A549 (cell line): ENCODE data around the gene PRKCE.

ENCODE experiments used
- BHLHE40 ChIP-seq: IDR thresholded peaks from 2 replicates; pipeline ENCODE4 v1.6.1; 2012; ENCODE audit warnings: low read depth, low read length, inconsistent platforms
- EP300 ChIP-seq, 2 experiments: fragments of >200 bp; sonication (Bioruptor Twin); formaldehyde crosslinking; IDR thresholded peaks; 2 replicates in 1 of 2; 3 replicates in 1 of 2; pipeline ENCODE4 v1.6.1; 2016 to 2017
- PHF8 ChIP-seq: fragments of 200-600 bp; sonication (generic); IDR thresholded peaks from 2 replicates; pipeline ENCODE4 v1.6.1; 2016; ENCODE audit warnings: low read depth, mild to moderate bottlenecking, antibody characterized with exemption, moderate library complexity, borderline replicate concordance
- POLR2A ChIP-seq: IDR thresholded peaks from 2 replicates; pipeline ENCODE4 v1.6.1; 2012; ENCODE audit warnings: mild to moderate bottlenecking, low read length
- POLR2AphosphoS2 ChIP-seq: conservative IDR thresholded peaks from 2 replicates; pipeline ENCODE4 v1.6.1; 2012; ENCODE audit warnings: low read length, improper control_type of control experiment, inconsistent platforms
- RAD21 ChIP-seq, 2 experiments: fragments of >200 bp in 1 of 2; sonication (Bioruptor Twin) in 1 of 2; formaldehyde crosslinking in 1 of 2; IDR thresholded peaks in 1 of 2; conservative IDR thresholded peaks in 1 of 2; 2 replicates in 1 of 2; 3 replicates in 1 of 2; pipeline ENCODE4 v1.6.1; 2012 to 2018; ENCODE audit warnings: inconsistent platforms in 1 of 2
- SMC3 ChIP-seq: fragments of >200 bp; sonication (Bioruptor Twin); formaldehyde crosslinking; IDR thresholded peaks from 3 replicates; pipeline ENCODE4 v1.6.1; 2018; ENCODE audit warnings: inconsistent platforms
- TF ChIP-seq, protein P1 (sequence below): fragments of 150-350 bp; IDR thresholded peaks from 2 replicates; pipeline ENCODE4 v1.6.1; 2014; ENCODE audit warnings: low read depth, mild to moderate bottlenecking, low read length
- TF ChIP-seq, protein P2 (sequence below): fragments of >200 bp; sonication (Bioruptor Twin); formaldehyde crosslinking; IDR thresholded peaks from 3 replicates; pipeline ENCODE4 v1.5.1; 2016
- TF ChIP-seq, protein P3 (sequence below): IDR thresholded peaks from 2 replicates; pipeline ENCODE4 v1.6.1; 2012

- TF ChIP-seq RAD21 (conservative IDR thresholded peaks at IDR 0.05 in 1 of 2, IDR thresholded peaks at IDR 0.05 in 1 of 2) (no peak), POLR2A (no peak), PHF8 (no peak), SMC3 (no peak), EP300 (IDR thresholded peaks at IDR 0.05) (no peak), POLR2AphosphoS2 (no peak), BHLHE40 (no peak)
- TF ChIP-seq, protein P1, sequence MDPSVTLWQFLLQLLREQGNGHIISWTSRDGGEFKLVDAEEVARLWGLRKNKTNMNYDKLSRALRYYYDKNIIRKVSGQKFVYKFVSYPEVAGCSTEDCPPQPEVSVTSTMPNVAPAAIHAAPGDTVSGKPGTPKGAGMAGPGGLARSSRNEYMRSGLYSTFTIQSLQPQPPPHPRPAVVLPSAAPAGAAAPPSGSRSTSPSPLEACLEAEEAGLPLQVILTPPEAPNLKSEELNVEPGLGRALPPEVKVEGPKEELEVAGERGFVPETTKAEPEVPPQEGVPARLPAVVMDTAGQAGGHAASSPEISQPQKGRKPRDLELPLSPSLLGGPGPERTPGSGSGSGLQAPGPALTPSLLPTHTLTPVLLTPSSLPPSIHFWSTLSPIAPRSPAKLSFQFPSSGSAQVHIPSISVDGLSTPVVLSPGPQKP: no peak
- TF ChIP-seq, protein P2, sequence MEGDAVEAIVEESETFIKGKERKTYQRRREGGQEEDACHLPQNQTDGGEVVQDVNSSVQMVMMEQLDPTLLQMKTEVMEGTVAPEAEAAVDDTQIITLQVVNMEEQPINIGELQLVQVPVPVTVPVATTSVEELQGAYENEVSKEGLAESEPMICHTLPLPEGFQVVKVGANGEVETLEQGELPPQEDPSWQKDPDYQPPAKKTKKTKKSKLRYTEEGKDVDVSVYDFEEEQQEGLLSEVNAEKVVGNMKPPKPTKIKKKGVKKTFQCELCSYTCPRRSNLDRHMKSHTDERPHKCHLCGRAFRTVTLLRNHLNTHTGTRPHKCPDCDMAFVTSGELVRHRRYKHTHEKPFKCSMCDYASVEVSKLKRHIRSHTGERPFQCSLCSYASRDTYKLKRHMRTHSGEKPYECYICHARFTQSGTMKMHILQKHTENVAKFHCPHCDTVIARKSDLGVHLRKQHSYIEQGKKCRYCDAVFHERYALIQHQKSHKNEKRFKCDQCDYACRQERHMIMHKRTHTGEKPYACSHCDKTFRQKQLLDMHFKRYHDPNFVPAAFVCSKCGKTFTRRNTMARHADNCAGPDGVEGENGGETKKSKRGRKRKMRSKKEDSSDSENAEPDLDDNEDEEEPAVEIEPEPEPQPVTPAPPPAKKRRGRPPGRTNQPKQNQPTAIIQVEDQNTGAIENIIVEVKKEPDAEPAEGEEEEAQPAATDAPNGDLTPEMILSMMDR: no peak
- TF ChIP-seq, protein P3, sequence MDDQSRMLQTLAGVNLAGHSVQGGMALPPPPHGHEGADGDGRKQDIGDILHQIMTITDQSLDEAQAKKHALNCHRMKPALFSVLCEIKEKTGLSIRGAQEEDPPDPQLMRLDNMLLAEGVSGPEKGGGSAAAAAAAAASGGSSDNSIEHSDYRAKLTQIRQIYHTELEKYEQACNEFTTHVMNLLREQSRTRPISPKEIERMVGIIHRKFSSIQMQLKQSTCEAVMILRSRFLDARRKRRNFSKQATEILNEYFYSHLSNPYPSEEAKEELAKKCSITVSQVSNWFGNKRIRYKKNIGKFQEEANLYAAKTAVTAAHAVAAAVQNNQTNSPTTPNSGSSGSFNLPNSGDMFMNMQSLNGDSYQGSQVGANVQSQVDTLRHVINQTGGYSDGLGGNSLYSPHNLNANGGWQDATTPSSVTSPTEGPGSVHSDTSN: no peak
Observed at GRCh38 chr2:46151577-46151976, 500.1 kb downstream of the PRKCE start.
